K562 (cell line): ENCODE results near the gene PRRT1. TPM values are rescaled to one million over a fixed set of nuclear protein-coding genes. Genes with fewer than 3 reads are reported as not detected.
"Not testable (repeated sequence)": the region's sequence is repeated elsewhere in the genome, so short reads cannot be mapped to it uniquely, and the experiment has no call there.

Source experiments
- ATAC-seq: fragments of 200-7000 bp; cut with Tn5 transposase; 3 replicates; pipeline ENCODE4 v1.9.1; 2020; ENCODE audit warnings: moderate library complexity
- BruUV-seq: library from RNA; stranded (reverse); fragments of 400-500 nt; replicated peaks from 2 replicates; lab custom pipeline; 2021; lab: Mats Ljungman, UMichigan
- CTCF ChIA-PET: fragments of 300-600 bp; formaldehyde crosslinking; extraction: SDS; loops from one replicate; lab custom pipeline; 2021; ENCODE audit warnings: low intra/inter-chr PET ratio; lab: Yijun Ruan, JAX
- POLR2A ChIA-PET: fragments of 300-600, 350-650 bp; sonication (Branson Sonifier 250); formaldehyde crosslinking; extraction: SDS; loops from one replicate; lab custom pipeline; 2021; ENCODE audit warnings: antibody characterized with exemption, inconsistent platforms; lab: Yijun Ruan, JAX
- DNase-seq, 4 experiments: peaks; one replicate each; pipeline versions ENCODE4 v3.0.0 to v3.0.0-alpha.2; 2011 to 2018; ENCODE audit warnings: low spot score in 3 of 4, mixed read lengths in 3 of 4; ENCODE audit errors: extremely low read depth in 1 of 4
- FAIRE-seq: peaks from 2 replicates; lab custom pipeline; 2011; peaks lifted over from hg19 to GRCh38; lab: Jason Lieb, UNC
- H2AFZ ChIP-seq: 2 replicates; pipeline ENCODE4 v1.6.0; 2011; ENCODE audit warnings: low read depth, low read length, control low read depth, inconsistent platforms
- H3K27ac ChIP-seq: fragments of 200-600 bp; 3 replicates; pipeline ENCODE4 v1.8.0; 2011; ENCODE audit warnings: low read depth, mild to moderate bottlenecking, control low read depth, inconsistent platforms, low read length, moderate library complexity, mixed read lengths; ENCODE audit errors: extremely low read depth
- H3K27me3 ChIP-seq, 2 experiments: fragments of 300-600 bp in 1 of 2; 2 replicates in 1 of 2; 3 replicates in 1 of 2; pipeline versions ENCODE4 v1.6.0 to v1.8.0; 2011; ENCODE audit warnings: inconsistent platforms in 2 of 2, low read length in 2 of 2, mild to moderate bottlenecking in 1 of 2, mixed read lengths in 1 of 2, moderate library complexity in 1 of 2; ENCODE audit not compliant: control insufficient read depth in 2 of 2, insufficient read depth in 2 of 2
- H3K36me3 ChIP-seq: fragments of 300-600 bp; 3 replicates; pipeline ENCODE4 v1.8.0; 2011; ENCODE audit warnings: mild to moderate bottlenecking, low read length, inconsistent platforms; ENCODE audit not compliant: control insufficient read depth, insufficient read depth
- H3K4me1 ChIP-seq, 2 experiments: fragments of 200-600 bp in 1 of 2; replicated peaks in 1 of 2; 2 replicates in 1 of 2; 3 replicates in 1 of 2; pipeline versions ENCODE4 v1.5.1 to v1.8.0; 2011; ENCODE audit warnings: inconsistent platforms in 2 of 2, low read length in 2 of 2, mild to moderate bottlenecking in 1 of 2, mixed read lengths in 1 of 2, moderate library complexity in 1 of 2; ENCODE audit not compliant: control insufficient read depth in 2 of 2, insufficient read depth in 2 of 2
- H3K4me2 ChIP-seq: 2 replicates; pipeline ENCODE4 v1.6.1; 2011; ENCODE audit warnings: low read length, control low read depth, inconsistent platforms, mixed read lengths; ENCODE audit not compliant: insufficient read depth
- H3K4me3 ChIP-seq: fragments of 200-600 bp; sonication (generic), shearing (Covaris generic); 2 replicates; pipeline ENCODE4 v1.5.1; 2016; ENCODE audit warnings: control low read depth, inconsistent platforms
- H3K79me2 ChIP-seq: fragments of 200-600 bp; 3 replicates; pipeline ENCODE4 v1.8.0; 2011; ENCODE audit warnings: low read length, inconsistent platforms; ENCODE audit not compliant: control insufficient read depth, insufficient read depth
- H3K9ac ChIP-seq, 2 experiments: 2 replicates each; pipeline versions ENCODE4 v1.6.0 to v1.6.1; 2011; ENCODE audit warnings: low read depth in 2 of 2, low read length in 2 of 2, control low read depth in 1 of 2, inconsistent platforms in 1 of 2, mild to moderate bottlenecking in 1 of 2, mixed read lengths in 1 of 2; ENCODE audit not compliant: insufficient read depth in 1 of 2
- H3K9me1 ChIP-seq: one replicate; pipeline ENCODE4 v1.6.0; 2011; ENCODE audit warnings: inconsistent platforms, mild to moderate bottlenecking, low read length, moderate library complexity; ENCODE audit not compliant: control insufficient read depth, insufficient read depth
- H3K9me3 ChIP-seq: replicated peaks from 2 replicates; pipeline ENCODE4 v1.5.1; 2011; ENCODE audit warnings: low read depth, low read length, inconsistent platforms; ENCODE audit not compliant: control insufficient read depth, insufficient read depth
- H4K20me1 ChIP-seq: replicated peaks from 2 replicates; pipeline ENCODE4 v1.6.1; 2011; ENCODE audit warnings: low read length, inconsistent platforms, mixed read lengths; ENCODE audit not compliant: control insufficient read depth, insufficient read depth
- BCOR ChIP-seq: fragments of 450-650 bp; IDR thresholded peaks from 2 replicates; pipeline ENCODE4 v1.6.1; 2016
- CBFA2T3 ChIP-seq: fragments of 450-650 bp; IDR thresholded peaks from 2 replicates; pipeline ENCODE4 v1.6.1; 2017
- MAX ChIP-seq: sonication (generic); formaldehyde crosslinking; IDR thresholded peaks from 2 replicates; pipeline ENCODE4 v1.9.0; 2022; ENCODE audit warnings: mild to moderate bottlenecking, missing genetic modification reagents
- RBM25 ChIP-seq: fragments of 200-400 bp; formaldehyde crosslinking; IDR thresholded peaks from 2 replicates; pipeline ENCODE4 v1.6.1; 2018; ENCODE audit warnings: low read length, low read depth, moderate library complexity; ENCODE audit not compliant: severe bottlenecking
- ZFP36 ChIP-seq: fragments of 150-350 bp; IDR thresholded peaks from 2 replicates; pipeline ENCODE4 v1.6.1; 2018; ENCODE audit warnings: low read length, low read depth; ENCODE audit not compliant: partially characterized antibody
- ZNF146 ChIP-seq: IDR thresholded peaks from one replicate; pipeline ENCODE4 v1.6.1; 2018; ENCODE audit warnings: missing compliant biosample characterization; ENCODE audit not compliant: unreplicated experiment
- WGBS: fragments of 100-300 bp; shearing (Covaris generic); methylation state at CpG from one replicate; pipeline ENCODE4 v1.1.6; 2016; ENCODE audit warnings: low coverage, mixed read lengths; ENCODE audit not compliant: insufficient coverage; ENCODE audit errors: missing lambda C conversion rate; 5-methylcytosine and 5-hydroxymethylcytosine counted together
- in situ Hi-C: fragments of 300-500 bp; cut with MboI; formaldehyde crosslinking; loops from 4 replicates; pipeline ENCODE4 v1.15.0; 2018; ENCODE audit warnings: inconsistent platforms, mixed read lengths
- intact Hi-C: fragments of 100-400 bp; cut with micrococcal nuclease; formaldehyde crosslinking; loops from 2 replicates; pipeline ENCODE4 v1.14.2; 2022
- microRNA-seq: library from miRNA; unstranded; fragments of <30 nt; microRNA quantifications from one replicate; pipeline ENCODE4, GENCODE V29; 2018; ENCODE audit warnings: borderline microRNAs expressed
- polyA plus RNA-seq, 8 experiments: library from polyadenylated mRNA; depleted of rRNA in 4 of 8; stranded (reverse) in 5 of 8; unstranded in 3 of 8; fragments of >200 nt; fragmentation: Nextera tagmentation in 2 of 8; fragmentation: Illumina TruSeq in 1 of 8; extraction: Ambion mirVana in 2 of 8; extraction: Trizol in 1 of 8; gene quantifications; 2 replicates each; pipeline versions ENCODE4 v1.2.1 to v1.2.3, GENCODE V29; 2011 to 2014; ENCODE audit warnings: inconsistent platforms in 1 of 8, missing spikeins in 1 of 8
- small RNA-seq: library from RNA; depleted of rRNA; stranded (forward); fragments of <200 nt; gene quantifications from one replicate; pipeline ENCODE3, GENCODE V24; 2014
- total RNA-seq, 7 experiments: library from RNA; depleted of rRNA in 6 of 7; stranded (reverse); fragments of >200 nt in 6 of 7; fragmentation: Illumina TruSeq in 2 of 7; extraction: Trizol in 2 of 7; gene quantifications; 2 replicates each; pipeline versions ENCODE4 v1.2.1 to v1.2.3, GENCODE V29; 2011 to 2021; ENCODE audit warnings: low replicate concordance in 1 of 7

Gene PRRT1
- total and polyA plus RNA-seq, 9 of the 15 experiments (the other 6 are each of a cell fraction or from before 2014, with no cell fraction given), result 0.14 to 3.5 (median 0.41) TPM

GRCh38 chr6:32102255-32102654, 49.5 kb downstream of the PRRT1 start:
- no peak overlapping the region for H3K4me2 ChIP-seq
- no peaks in the 10 kb centered on the region for H3K79me2 ChIP-seq
- H2AFZ ChIP-seq, result no peak overlapping the region
- FAIRE-seq (no peak), DNase-seq (no peak), ATAC-seq (no peak)
- H3K4me1 ChIP-seq, result peaks cover 0 to 1% of the 10 kb centered on the region in 2 experiments; a peak in 1 of 5 replicates
- ChIA-PET CTCF (no interaction called here), POLR2A (interaction anchor here (2.0 to 2.8 kb wide), 2 partner anchors 8 to 11 kb away, joined by 6 to 7 read pairs; no protein-coding TSS in a partner anchor)
- 30% methylated on average over 3 of the region's 3 CpGs for WGBS
- peaks cover 16 to 64% of the 10 kb centered on the region in 2 experiments; a peak in 3 of 5 replicates for H3K27me3 ChIP-seq
- no peak overlapping the region for H3K9ac ChIP-seq
- no TSS peak for BruUV-seq
- H3K9me3 ChIP-seq, result no peaks in the 10 kb centered on the region
- H3K9me1 ChIP-seq, result no peaks in the 10 kb centered on the region
- in situ Hi-C loops, result no loop called here
- H3K27ac ChIP-seq, result no peak overlapping the region
- intact Hi-C loops, result loop anchor here (5.0 kb wide), 1 partner anchor 595 kb away; no protein-coding TSS in a partner anchor
- H3K36me3 ChIP-seq, result no peaks in the 10 kb centered on the region
- H3K4me3 ChIP-seq, result no peak overlapping the region
- H4K20me1 ChIP-seq, result no peaks in the 10 kb centered on the region; the same call in 1 of the 2 replicates
- TF ChIP-seq ZNF146 (CRISPR knock-in tag) (peak; percentile 84), BCOR (peak; percentile 51; the same call in 1 of the 2 replicates), MAX (no peak), RBM25 (peak; percentile 24), ZFP36 (no peak)

- H3K4me2 ChIP-seq, H3K27ac ChIP-seq, H4K20me1 ChIP-seq, CTCF ChIA-PET, FAIRE-seq, H3K4me3 ChIP-seq, H2AFZ ChIP-seq, H3K9me3 ChIP-seq, H3K79me2 ChIP-seq, DNase-seq, H3K9me1 ChIP-seq, BruUV-seq, H3K36me3 ChIP-seq, in situ Hi-C loops, ATAC-seq, H3K9ac ChIP-seq: not testable (repeated sequence)
- 5% methylated on average over 8 of the region's 8 CpGs for WGBS
- peaks cover 0 to 18% of the 10 kb centered on the region in 2 experiments; a peak in 1 of 5 replicates for H3K4me1 ChIP-seq
- intact Hi-C loops, result loop anchor here (5.0 kb wide), 1 partner anchor 597 kb away; no protein-coding TSS in a partner anchor
- H3K27me3 ChIP-seq, result peaks cover 35 to 80% of the 10 kb centered on the region in 2 experiments
- TF ChIP-seq CBFA2T3, result 0 out of 2 replicates have a peak, but pooled peaks have one; percentile 2
- TF ChIP-seq, all 486 proteins: peak for 1; not testable (repeated sequence) for 485
- POLR2A ChIA-PET, result interaction anchor here (0.8 to 2.0 kb wide), 2 partner anchors 13 to 28 kb away, joined by 3 to 6 read pairs; partner anchors contain the start of gene ATF6B
Observed at GRCh38 chr6:32100251-32100650, 51.5 kb downstream of the PRRT1 start.

Small RNA genes within 50 kb of the gene (microRNA-seq; reads per million reads assigned to microRNA genes)
- gene MIR6721 (0.91 reads per million, percentile 4 among the genes with 10 or more reads in this experiment), gene MIR6833 (not detected)

Small RNA genes within 50 kb of the gene (small RNA-seq; reads per million reads assigned to genes)
- not detected for gene AL662884.1
- gene MIR6833, result not detected

Other genes starting within 250 kb of the PRRT1 start
Only the 7 nearest of the 21 such genes appear.
- gene ATF6B, start 23.7 kb downstream of the PRRT1 start, total RNA-seq (2014; rRNA removed), result 22.7 and 25.4 TPM in 2 replicates
- gene ATF6B, start 23.7 kb downstream of the PRRT1 start, total RNA-seq (2014; rRNA removed; fragmentation: Illumina TruSeq; extraction: Trizol), result 15.6 and 21.5 TPM in 2 replicates
- gene ATF6B, start 23.7 kb downstream of the PRRT1 start, total RNA-seq (2015; rRNA removed; fragmentation: Illumina TruSeq; extraction: Trizol), result 30.5 and 31.7 TPM in 2 replicates
- gene ATF6B, start 23.7 kb downstream of the PRRT1 start, total RNA-seq (2021), result 83.6 and 89.7 TPM in 2 replicates
- 46.6 and 83.9 TPM in 2 replicates for gene ATF6B, start 23.7 kb downstream of the PRRT1 start, polyA plus RNA-seq (2011; rRNA removed)
- 128 and 131 TPM in 2 replicates for gene ATF6B, start 23.7 kb downstream of the PRRT1 start, polyA plus RNA-seq (2014; fragmentation: Illumina TruSeq; extraction: Trizol)
- gene ATF6B, start 23.7 kb downstream of the PRRT1 start, polyA plus RNA-seq (2014; fragmentation: Nextera tagmentation; extraction: Ambion mirVana), result 10 to 100 TPM; 20.7 to 26.1 TPM
- gene ATF6B, start 23.7 kb downstream of the PRRT1 start, polyA plus RNA-seq (2014; rRNA removed), result 88.0 and 103 TPM in 2 replicates
- gene FKBPL, start 21.7 kb downstream of the PRRT1 start, total RNA-seq (2014; rRNA removed), result 18.8 and 24.3 TPM in 2 replicates
- 18.7 and 23.5 TPM in 2 replicates for gene FKBPL, start 21.7 kb downstream of the PRRT1 start, total RNA-seq (2014; rRNA removed; fragmentation: Illumina TruSeq; extraction: Trizol)
- gene FKBPL, start 21.7 kb downstream of the PRRT1 start, total RNA-seq (2015; rRNA removed; fragmentation: Illumina TruSeq; extraction: Trizol), result 23.9 and 26.7 TPM in 2 replicates
- gene FKBPL, start 21.7 kb downstream of the PRRT1 start, total RNA-seq (2021), result 21.0 and 22.9 TPM in 2 replicates
- 9.0 and 11.5 TPM in 2 replicates for gene FKBPL, start 21.7 kb downstream of the PRRT1 start, polyA plus RNA-seq (2011; rRNA removed)
- 22.2 and 23.3 TPM in 2 replicates for gene FKBPL, start 21.7 kb downstream of the PRRT1 start, polyA plus RNA-seq (2014; fragmentation: Illumina TruSeq; extraction: Trizol)
- 10 to 100 TPM; 18.3 to 31.4 TPM for gene FKBPL, start 21.7 kb downstream of the PRRT1 start, polyA plus RNA-seq (2014; fragmentation: Nextera tagmentation; extraction: Ambion mirVana)
- gene FKBPL, start 21.7 kb downstream of the PRRT1 start, polyA plus RNA-seq (2014; rRNA removed), result 20.1 and 20.6 TPM in 2 replicates
- gene PPT2, start 2.2 kb upstream of the PRRT1 start, total RNA-seq (2014; rRNA removed), result 69.9 and 296 TPM in 2 replicates
- 42.5 and 43.7 TPM in 2 replicates for gene PPT2, start 2.2 kb upstream of the PRRT1 start, total RNA-seq (2014; rRNA removed; fragmentation: Illumina TruSeq; extraction: Trizol)
- gene PPT2, start 2.2 kb upstream of the PRRT1 start, total RNA-seq (2015; rRNA removed; fragmentation: Illumina TruSeq; extraction: Trizol), result 44.1 and 45.6 TPM in 2 replicates
- gene PPT2, start 2.2 kb upstream of the PRRT1 start, total RNA-seq (2021), result 83.2 and 83.4 TPM in 2 replicates
- 75.8 and 76.6 TPM in 2 replicates for gene PPT2, start 2.2 kb upstream of the PRRT1 start, polyA plus RNA-seq (2011; rRNA removed)
- gene PPT2, start 2.2 kb upstream of the PRRT1 start, polyA plus RNA-seq (2014; fragmentation: Illumina TruSeq; extraction: Trizol), result 92.6 and 98.8 TPM in 2 replicates
- 10 to 100 TPM; 27.4 to 41.6 TPM for gene PPT2, start 2.2 kb upstream of the PRRT1 start, polyA plus RNA-seq (2014; fragmentation: Nextera tagmentation; extraction: Ambion mirVana)
- 86.4 and 95.1 TPM in 2 replicates for gene PPT2, start 2.2 kb upstream of the PRRT1 start, polyA plus RNA-seq (2014; rRNA removed)
- 14.2 and 20.9 TPM in 2 replicates for gene EGFL8, start 12.7 kb upstream of the PRRT1 start, total RNA-seq (2014; rRNA removed)
- gene EGFL8, start 12.7 kb upstream of the PRRT1 start, total RNA-seq (2014; rRNA removed; fragmentation: Illumina TruSeq; extraction: Trizol), result 10.0 and 12.1 TPM in 2 replicates
- 13.3 and 15.5 TPM in 2 replicates for gene EGFL8, start 12.7 kb upstream of the PRRT1 start, total RNA-seq (2015; rRNA removed; fragmentation: Illumina TruSeq; extraction: Trizol)
- 21.7 and 26.0 TPM in 2 replicates for gene EGFL8, start 12.7 kb upstream of the PRRT1 start, total RNA-seq (2021)
- gene EGFL8, start 12.7 kb upstream of the PRRT1 start, polyA plus RNA-seq (2011; rRNA removed), result 14.8 and 17.9 TPM in 2 replicates
- 19.1 and 26.3 TPM in 2 replicates for gene EGFL8, start 12.7 kb upstream of the PRRT1 start, polyA plus RNA-seq (2014; fragmentation: Illumina TruSeq; extraction: Trizol)
- gene EGFL8, start 12.7 kb upstream of the PRRT1 start, polyA plus RNA-seq (2014; fragmentation: Nextera tagmentation; extraction: Ambion mirVana), result 1 to 10 TPM; 2.2 to 2.8 TPM
- gene EGFL8, start 12.7 kb upstream of the PRRT1 start, polyA plus RNA-seq (2014; rRNA removed), result 39.8 and 47.4 TPM in 2 replicates
- 69.4 and 115 TPM in 2 replicates for gene AGPAT1, start 24.1 kb upstream of the PRRT1 start, total RNA-seq (2014; rRNA removed)
- gene AGPAT1, start 24.1 kb upstream of the PRRT1 start, total RNA-seq (2014; rRNA removed; fragmentation: Illumina TruSeq; extraction: Trizol), result 45.4 and 51.9 TPM in 2 replicates
- gene AGPAT1, start 24.1 kb upstream of the PRRT1 start, total RNA-seq (2015; rRNA removed; fragmentation: Illumina TruSeq; extraction: Trizol), result 53.2 and 54.1 TPM in 2 replicates
- gene AGPAT1, start 24.1 kb upstream of the PRRT1 start, total RNA-seq (2021), result 107 and 109 TPM in 2 replicates
- 78.7 and 138 TPM in 2 replicates for gene AGPAT1, start 24.1 kb upstream of the PRRT1 start, polyA plus RNA-seq (2011; rRNA removed)
- gene AGPAT1, start 24.1 kb upstream of the PRRT1 start, polyA plus RNA-seq (2014; fragmentation: Illumina TruSeq; extraction: Trizol), result 165 and 176 TPM in 2 replicates
- gene AGPAT1, start 24.1 kb upstream of the PRRT1 start, polyA plus RNA-seq (2014; fragmentation: Nextera tagmentation; extraction: Ambion mirVana), result 10 to 100 TPM; 37.9 to 43.6 TPM
- gene AGPAT1, start 24.1 kb upstream of the PRRT1 start, polyA plus RNA-seq (2014; rRNA removed), result 78.2 and 78.4 TPM in 2 replicates
- gene RNF5, start 26.5 kb upstream of the PRRT1 start, total RNA-seq (2014; rRNA removed), result 129 and 156 TPM in 2 replicates
- gene RNF5, start 26.5 kb upstream of the PRRT1 start, total RNA-seq (2014; rRNA removed; fragmentation: Illumina TruSeq; extraction: Trizol), result 123 and 128 TPM in 2 replicates
- gene RNF5, start 26.5 kb upstream of the PRRT1 start, total RNA-seq (2015; rRNA removed; fragmentation: Illumina TruSeq; extraction: Trizol), result 99.1 and 110 TPM in 2 replicates
- gene RNF5, start 26.5 kb upstream of the PRRT1 start, total RNA-seq (2021), result 149 and 154 TPM in 2 replicates
- gene RNF5, start 26.5 kb upstream of the PRRT1 start, polyA plus RNA-seq (2011; rRNA removed), result 161 and 163 TPM in 2 replicates
- gene RNF5, start 26.5 kb upstream of the PRRT1 start, polyA plus RNA-seq (2014; fragmentation: Illumina TruSeq; extraction: Trizol), result 227 and 245 TPM in 2 replicates
- gene RNF5, start 26.5 kb upstream of the PRRT1 start, polyA plus RNA-seq (2014; fragmentation: Nextera tagmentation; extraction: Ambion mirVana), result 10 to 100 TPM; 62.2 to 95.5 TPM
- 207 and 223 TPM in 2 replicates for gene RNF5, start 26.5 kb upstream of the PRRT1 start, polyA plus RNA-seq (2014; rRNA removed)
- gene AGER, start 32.3 kb upstream of the PRRT1 start, total RNA-seq (2014; rRNA removed), result 5.3 and 6.2 TPM in 2 replicates
- gene AGER, start 32.3 kb upstream of the PRRT1 start, total RNA-seq (2014; rRNA removed; fragmentation: Illumina TruSeq; extraction: Trizol), result 2.0 and 2.2 TPM in 2 replicates
- 3.0 and 3.6 TPM in 2 replicates for gene AGER, start 32.3 kb upstream of the PRRT1 start, total RNA-seq (2015; rRNA removed; fragmentation: Illumina TruSeq; extraction: Trizol)
- 7.8 and 11.5 TPM in 2 replicates for gene AGER, start 32.3 kb upstream of the PRRT1 start, total RNA-seq (2021)
- 4.1 and 7.9 TPM in 2 replicates for gene AGER, start 32.3 kb upstream of the PRRT1 start, polyA plus RNA-seq (2011; rRNA removed)
- 5.8 and 8.2 TPM in 2 replicates for gene AGER, start 32.3 kb upstream of the PRRT1 start, polyA plus RNA-seq (2014; fragmentation: Illumina TruSeq; extraction: Trizol)
- 1 to 10 TPM; 1.2 to 1.8 TPM for gene AGER, start 32.3 kb upstream of the PRRT1 start, polyA plus RNA-seq (2014; fragmentation: Nextera tagmentation; extraction: Ambion mirVana)
- gene AGER, start 32.3 kb upstream of the PRRT1 start, polyA plus RNA-seq (2014; rRNA removed), result 10.9 and 11.1 TPM in 2 replicates